Suprapubic skin (tissue), 4 donors: ENCODE data around the gene FRMD7. TPM values are rescaled to one million over a fixed set of nuclear protein-coding genes. Genes with fewer than 3 reads are reported as not detected.

Experiments used
- DNase-seq, 2 donors: peaks; one replicate each; pipeline ENCODE4 v3.0.0-alpha.2; 2019; ENCODE audit warnings: low spot score in 2 of 2
- H3K27ac ChIP-seq: fragments of 200-600 bp; sonication (generic); one replicate; pipeline ENCODE4 v1.5.1; 2019
- H3K27me3 ChIP-seq: fragments of 200-600 bp; sonication (generic); one replicate; pipeline ENCODE4 v1.5.1; 2019
- H3K36me3 ChIP-seq: fragments of 200-600 bp; sonication (generic); one replicate; pipeline ENCODE4 v1.5.1; 2019
- H3K4me1 ChIP-seq: fragments of 200-600 bp; sonication (generic); one replicate; pipeline ENCODE4 v1.5.1; 2019
- H3K4me3 ChIP-seq: fragments of 200-600 bp; sonication (generic); one replicate; pipeline ENCODE4 v1.5.1; 2019; ENCODE audit warnings: mild to moderate bottlenecking
- H3K9me3 ChIP-seq: fragments of 200-600 bp; sonication (generic); one replicate; pipeline ENCODE4 v1.5.1; 2019
- CTCF ChIP-seq, 2 donors: fragments of 200-600 bp in 1 of 2; fragments of 450-650 bp in 1 of 2; sonication (generic) in 1 of 2; IDR thresholded peaks; one replicate each; pipeline ENCODE4 v1.5.1; 2016 to 2019; ENCODE audit warnings: antibody characterized with exemption in 2 of 2, mild to moderate bottlenecking in 1 of 2, moderate library complexity in 1 of 2
- EP300 ChIP-seq: sonication (generic); formaldehyde crosslinking; IDR thresholded peaks from one replicate; pipeline ENCODE4 v1.6.1; 2017; ENCODE audit warnings: antibody characterized with exemption
- POLR2A ChIP-seq, 2 donors: fragments of 450-650 bp; IDR thresholded peaks; one replicate each; pipeline ENCODE4 v1.6.1; 2017; ENCODE audit warnings: antibody characterized with exemption in 2 of 2, mild to moderate bottlenecking in 2 of 2, moderate library complexity in 2 of 2
- POLR2AphosphoS5 ChIP-seq, 3 donors: sonication (generic); formaldehyde crosslinking; IDR thresholded peaks; one replicate each; pipeline ENCODE4 v1.6.1; 2017; ENCODE audit warnings: antibody characterized with exemption in 3 of 3
- WGBS: methylation state at CpG from one replicate; pipeline ENCODE4 v1.1.5; 2018; 5-methylcytosine and 5-hydroxymethylcytosine counted together
- total RNA-seq, 4 donors: library from RNA; depleted of rRNA; stranded (reverse); fragments of >200 nt; gene quantifications; one replicate each; pipeline ENCODE4 v1.1.0, GENCODE V29; 2016

The FRMD7 gene
- total RNA-seq, 4 donors from 2014 or later = 0.34 to 0.36 TPM; not detected in 2

GRCh38 chrX:132094164-132094563 is 33.7 kb downstream of the FRMD7 start:
- H3K27me3 ChIP-seq = no peaks in the 10 kb centered on the region
- WGBS = 34% methylated on average over 2 of the region's 2 CpGs
- no peaks in the 10 kb centered on the region for H3K4me1 ChIP-seq
- no peak overlapping the region for H3K27ac ChIP-seq
- DNase-seq = no peak
- TF ChIP-seq POLR2AphosphoS5 (IDR thresholded peaks at IDR 0.05) (no peak), POLR2A (IDR thresholded peaks at IDR 0.05) (no peak), EP300 (no peak), CTCF (IDR thresholded peaks at IDR 0.05) (no peak)
- H3K9me3 ChIP-seq = no peaks in the 10 kb centered on the region
- H3K4me3 ChIP-seq = no peak overlapping the region
- no peaks in the 10 kb centered on the region for H3K36me3 ChIP-seq

- WGBS = 52% methylated on average over 4 of the region's 4 CpGs
- TF ChIP-seq CTCF (IDR thresholded peaks at IDR 0.05) (no peak), EP300 (no peak), POLR2AphosphoS5 (IDR thresholded peaks at IDR 0.05) (no peak), POLR2A (IDR thresholded peaks at IDR 0.05) (no peak)
- H3K27me3 ChIP-seq = no peaks in the 10 kb centered on the region
- no peak for DNase-seq
- no peaks in the 10 kb centered on the region for H3K9me3 ChIP-seq
- no peaks in the 10 kb centered on the region for H3K36me3 ChIP-seq
- H3K27ac ChIP-seq = no peak overlapping the region
- no peak overlapping the region for H3K4me3 ChIP-seq
- H3K4me1 ChIP-seq = no peaks in the 10 kb centered on the region
Measured at GRCh38 chrX:132093239-132093860, 34.5 kb downstream of the FRMD7 start.

GRCh38 chrX:132092439-132093065 is 35.3 kb downstream of the FRMD7 start:
- H3K4me3 ChIP-seq = no peak overlapping the region

GRCh38 chrX:132090403-132091159 is 37.2 kb downstream of the FRMD7 start:
- TF ChIP-seq EP300 = no peak
- TF ChIP-seq POLR2AphosphoS5 (IDR thresholded peaks at IDR 0.05) = no peak
- no peak for TF ChIP-seq POLR2A (IDR thresholded peaks at IDR 0.05)
- no peak for TF ChIP-seq CTCF (IDR thresholded peaks at IDR 0.05)
- H3K27me3 ChIP-seq = no peaks in the 10 kb centered on the region
- H3K9me3 ChIP-seq = no peaks in the 10 kb centered on the region
- H3K36me3 ChIP-seq = no peaks in the 10 kb centered on the region
- WGBS = 66% methylated on average over 8 of the region's 8 CpGs
- H3K4me1 ChIP-seq = no peaks in the 10 kb centered on the region
- no peak overlapping the region for H3K4me3 ChIP-seq
- DNase-seq = no peak
- no peak overlapping the region for H3K27ac ChIP-seq

More at GRCh38 chrX:132092439-132093065, 35.3 kb downstream of the FRMD7 start:
- Histone ChIP-seq H3K27me3 (no peaks in the 10 kb centered on the region), H3K4me1 (no peaks in the 10 kb centered on the region), H3K36me3 (no peaks in the 10 kb centered on the region), H3K9me3 (no peaks in the 10 kb centered on the region), H3K27ac (no peak overlapping the region)
- peak; percentile 52 to 67 for TF ChIP-seq CTCF (IDR thresholded peaks at IDR 0.05)
- TF ChIP-seq POLR2A (IDR thresholded peaks at IDR 0.05) = no peak
- no peak for TF ChIP-seq EP300
- TF ChIP-seq POLR2AphosphoS5 (IDR thresholded peaks at IDR 0.05) = no peak
- 43% methylated on average over 7 of the region's 7 CpGs for WGBS
- DNase-seq = no peak

GRCh38 chrX:132088864-132089263 is 39.0 kb downstream of the FRMD7 start:
- no peaks in the 10 kb centered on the region for H3K27me3 ChIP-seq
- no peaks in the 10 kb centered on the region for H3K9me3 ChIP-seq
- H3K4me1 ChIP-seq = no peaks in the 10 kb centered on the region
- DNase-seq = no peak
- H3K27ac ChIP-seq = no peak overlapping the region
- no peak overlapping the region for H3K4me3 ChIP-seq
- no peaks in the 10 kb centered on the region for H3K36me3 ChIP-seq
- no peak for TF ChIP-seq EP300
- TF ChIP-seq CTCF (IDR thresholded peaks at IDR 0.05) = no peak
- no peak for TF ChIP-seq POLR2A (IDR thresholded peaks at IDR 0.05)
- no peak for TF ChIP-seq POLR2AphosphoS5 (IDR thresholded peaks at IDR 0.05)
